GM18873 (cell line): Measurements from ENCODE around the gene TLX1.

ENCODE experiments used
- ATAC-seq: cut with Tn5 transposase; IDR thresholded peaks from one replicate; pipeline ENCODE4 v1.9.1; 2021; ENCODE audit warnings: mild to moderate bottlenecking, moderate library complexity, moderate number of reproducible peaks; ENCODE audit not compliant: unreplicated experiment, low FRiP score

Gene TLX1

DNA sequence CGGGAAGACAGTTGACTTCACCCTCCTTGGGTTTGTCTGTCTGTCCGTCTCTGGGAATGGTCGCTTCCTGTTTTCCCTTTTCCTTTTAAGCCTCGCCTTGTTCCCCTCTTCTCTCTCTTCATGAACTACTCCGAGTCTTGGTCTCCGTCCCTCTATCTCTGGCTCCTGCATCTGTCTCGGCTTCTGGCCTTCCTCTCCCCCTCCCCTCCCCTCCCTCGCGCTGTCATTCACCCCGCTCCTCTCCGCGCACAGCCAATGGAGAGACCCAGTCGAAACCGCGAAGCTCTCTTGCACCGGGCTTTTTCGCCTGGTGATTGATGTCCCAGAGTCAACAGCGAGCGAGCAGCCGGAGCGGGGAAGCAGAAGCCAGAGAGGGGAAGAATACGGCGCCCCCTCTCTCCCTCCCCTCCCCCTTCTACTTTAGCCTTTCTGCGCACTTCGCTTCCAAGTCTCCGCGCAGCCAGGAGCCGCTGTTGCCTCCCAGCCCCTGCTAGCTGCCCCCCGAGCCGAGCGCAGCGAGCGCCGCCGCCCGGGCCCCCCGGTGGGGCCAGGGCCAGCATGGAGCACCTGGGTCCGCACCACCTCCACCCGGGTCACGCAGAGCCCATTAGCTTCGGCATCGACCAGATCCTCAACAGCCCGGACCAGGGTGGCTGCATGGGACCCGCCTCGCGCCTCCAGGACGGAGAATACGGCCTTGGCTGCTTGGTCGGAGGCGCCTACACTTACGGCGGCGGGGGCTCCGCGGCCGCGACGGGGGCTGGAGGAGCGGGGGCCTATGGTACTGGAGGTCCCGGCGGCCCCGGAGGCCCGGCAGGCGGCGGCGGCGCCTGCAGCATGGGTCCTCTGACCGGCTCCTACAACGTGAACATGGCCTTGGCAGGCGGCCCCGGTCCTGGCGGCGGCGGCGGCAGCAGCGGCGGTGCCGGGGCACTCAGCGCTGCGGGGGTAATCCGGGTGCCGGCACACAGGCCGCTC is at the start of gene TLX1:
TSS of gene TLX1 (plus strand) at position 317 of the 978 bp plus-strand sequence. CDS start at position 559, 242 bp downstream.
- ATAC-seq: no peak

GRCh38 chr10:101085846-101086245 is 45.3 kb upstream of the TLX1 start:
- no peak for ATAC-seq

DNA sequence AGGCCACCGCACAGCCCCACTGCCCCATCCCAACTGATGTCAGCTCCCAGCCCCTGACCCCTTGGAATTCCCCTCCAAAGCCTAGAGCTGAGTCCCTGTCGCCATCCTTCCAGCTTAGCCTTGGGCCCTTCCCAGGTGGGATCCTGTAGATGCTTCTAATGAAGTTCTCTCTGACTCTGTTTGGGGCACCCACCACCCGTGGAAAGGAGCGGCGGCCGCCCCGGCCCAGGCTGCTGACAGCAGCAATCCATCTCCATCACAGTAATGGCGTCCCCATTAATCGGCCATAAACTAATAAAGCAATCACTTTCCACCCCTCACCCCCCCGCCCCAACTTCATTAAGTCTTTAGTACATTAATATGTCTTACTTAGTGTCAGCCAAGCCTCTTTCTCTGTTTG is 43.7 kb upstream of the TLX1 start:
- ATAC-seq: no peak

- ATAC-seq: no peak
Observed at GRCh38 chr10:101087965-101088364, 43.1 kb upstream of the TLX1 start.

DNA sequence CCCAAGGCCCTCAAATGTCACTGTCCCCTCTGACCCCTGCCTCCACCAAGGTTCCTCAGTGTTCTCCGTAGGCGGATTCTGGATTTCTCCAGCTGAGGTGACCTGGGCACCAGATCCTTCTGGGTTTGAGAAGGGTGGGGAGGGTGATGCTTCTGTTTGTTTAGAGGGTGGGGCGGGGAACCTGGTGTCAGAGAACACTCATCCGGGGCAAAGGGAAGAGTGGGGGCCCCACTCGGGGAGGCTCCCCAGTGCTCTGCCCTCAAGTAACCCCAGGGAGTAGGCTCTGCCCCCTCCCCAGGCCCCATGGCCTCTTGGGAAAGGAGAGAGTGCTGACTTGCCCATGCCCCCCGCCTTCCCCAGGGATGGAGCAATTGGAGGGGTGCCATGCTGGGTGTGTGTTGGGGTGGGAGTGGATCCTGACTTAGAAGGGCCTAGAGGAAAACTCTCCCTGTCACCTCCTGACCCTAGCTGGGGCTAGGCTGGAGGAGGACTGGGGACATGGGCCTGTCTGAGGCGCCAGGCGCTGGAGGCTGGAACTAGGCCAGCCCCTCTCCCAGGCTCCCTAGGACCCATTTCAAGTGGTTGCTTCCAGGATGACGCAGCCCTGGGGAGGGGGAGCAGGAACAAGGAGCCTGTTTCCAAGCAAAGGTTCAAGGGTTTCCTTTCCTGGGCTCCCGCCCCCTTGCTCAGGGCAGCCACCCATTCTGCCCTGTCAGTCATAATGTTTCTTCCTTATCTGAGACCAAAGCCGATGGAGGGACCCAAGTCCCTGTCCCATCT is 41.4 kb upstream of the TLX1 start:
- no peak for ATAC-seq

- ATAC-seq: no peak
Observed at GRCh38 chr10:101090597-101090996, 40.5 kb upstream of the TLX1 start.

- ATAC-seq: no peak
Observed at GRCh38 chr10:101091546-101092290, 39.4 kb upstream of the TLX1 start.

GRCh38 chr10:101092881-101093354 is 38.2 kb upstream of the TLX1 start:
- ATAC-seq: no peak

GRCh38 chr10:101094121-101094879 is 36.8 kb upstream of the TLX1 start:
- ATAC-seq: no peak

DNA sequence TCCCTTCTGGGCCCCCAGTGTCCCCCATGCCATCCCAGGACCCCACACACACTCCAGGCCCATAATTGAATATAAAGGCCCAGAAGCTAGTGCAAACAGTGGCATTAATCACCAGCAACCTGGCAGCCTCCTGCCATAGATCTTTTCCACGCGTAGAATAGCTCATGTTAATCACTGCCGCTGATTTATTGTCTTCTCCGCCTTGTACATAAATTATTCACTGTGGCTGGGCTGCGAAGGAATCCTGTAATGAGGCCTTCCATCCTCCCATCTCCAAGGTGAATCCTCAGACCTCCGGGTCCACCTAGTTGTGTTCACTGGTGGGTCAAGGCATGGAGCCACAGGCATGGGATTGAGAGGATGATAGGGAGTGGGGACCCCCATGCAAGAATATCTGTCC is 36.1 kb upstream of the TLX1 start:
- no peak for ATAC-seq

DNA sequence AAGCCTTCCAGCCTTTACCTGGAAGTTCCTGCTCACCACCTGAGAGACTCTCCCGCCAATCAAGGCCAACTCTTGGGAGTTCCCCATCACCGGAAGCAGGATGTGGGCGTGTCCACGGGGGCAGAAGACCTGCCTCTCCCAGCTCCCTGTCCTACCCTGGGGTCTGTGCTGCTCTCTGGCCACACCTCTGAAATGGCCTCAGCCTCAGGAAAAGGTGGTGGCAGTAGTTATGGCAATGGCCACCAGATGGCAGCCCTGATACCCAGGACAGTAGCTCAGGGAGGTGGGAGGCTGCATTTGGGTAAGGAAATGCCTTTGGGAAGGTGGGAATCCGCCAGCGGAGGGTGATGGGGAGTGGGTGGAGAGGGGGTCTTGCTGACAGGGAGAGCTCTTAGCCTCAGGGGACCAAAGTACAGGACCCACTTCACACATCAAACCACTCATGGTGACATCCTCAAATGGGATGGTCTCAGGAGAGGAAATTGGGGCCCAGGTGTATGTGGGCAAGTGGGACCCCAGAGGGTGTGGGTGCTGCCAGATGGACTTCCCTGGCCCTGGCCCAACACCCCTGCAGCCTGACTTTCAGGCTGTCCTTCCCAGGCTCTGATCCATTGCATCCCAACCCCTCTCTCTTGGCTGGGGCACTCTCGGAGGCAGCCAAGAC is 35.4 kb upstream of the TLX1 start:
- ATAC-seq: peak; percentile 66

GRCh38 chr10:101096378-101096777 is 34.7 kb upstream of the TLX1 start:
- no peak for ATAC-seq

GRCh38 chr10:101097881-101098280 is 33.2 kb upstream of the TLX1 start:
- ATAC-seq: no peak

DNA sequence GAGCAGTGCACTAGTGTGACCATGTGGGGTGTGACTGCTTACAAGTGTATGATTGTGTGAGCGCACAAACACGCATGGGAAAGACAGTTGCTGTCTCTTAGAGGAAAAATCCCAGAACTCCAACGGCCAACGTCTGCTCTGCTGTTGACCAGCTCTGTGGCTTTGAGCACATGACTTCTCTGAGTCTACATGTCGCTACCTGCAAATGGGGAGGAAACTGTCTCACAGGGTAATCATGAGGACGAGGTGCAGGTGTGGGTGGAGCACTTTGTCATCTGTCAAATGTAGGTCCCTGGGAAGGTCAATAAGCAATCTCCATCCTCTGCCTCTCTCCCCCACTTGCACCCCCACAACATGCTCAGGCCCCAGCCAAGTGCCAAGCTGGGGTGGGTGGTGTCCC is 31.2 kb upstream of the TLX1 start:
- ATAC-seq: no peak

GRCh38 chr10:101101372-101101881 is 29.7 kb upstream of the TLX1 start:
- ATAC-seq: no peak

- no peak for ATAC-seq
Observed at GRCh38 chr10:101103430-101103829, 27.7 kb upstream of the TLX1 start.

- ATAC-seq: no peak
Observed at GRCh38 chr10:101106351-101106750, 24.7 kb upstream of the TLX1 start.

DNA sequence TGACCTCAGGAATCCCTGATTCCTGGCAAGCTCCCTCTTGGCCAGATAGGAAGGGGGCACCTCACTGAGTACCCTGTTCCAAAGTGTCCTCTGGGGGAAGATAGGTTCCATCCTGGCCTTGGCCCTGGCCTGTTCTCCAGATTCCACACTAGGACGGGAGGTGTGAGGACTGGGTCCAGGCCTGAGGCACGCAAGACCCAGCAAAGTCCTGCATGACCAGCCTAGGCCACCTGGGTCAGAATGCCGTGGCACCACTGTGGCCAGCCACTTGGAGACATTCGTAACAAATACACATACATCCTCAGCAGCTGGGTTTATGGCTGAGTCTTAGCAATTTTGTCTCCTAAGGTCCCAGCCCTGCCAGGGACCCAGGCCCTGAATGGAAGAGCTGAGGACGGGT is 23.3 kb upstream of the TLX1 start:
- no peak for ATAC-seq

DNA sequence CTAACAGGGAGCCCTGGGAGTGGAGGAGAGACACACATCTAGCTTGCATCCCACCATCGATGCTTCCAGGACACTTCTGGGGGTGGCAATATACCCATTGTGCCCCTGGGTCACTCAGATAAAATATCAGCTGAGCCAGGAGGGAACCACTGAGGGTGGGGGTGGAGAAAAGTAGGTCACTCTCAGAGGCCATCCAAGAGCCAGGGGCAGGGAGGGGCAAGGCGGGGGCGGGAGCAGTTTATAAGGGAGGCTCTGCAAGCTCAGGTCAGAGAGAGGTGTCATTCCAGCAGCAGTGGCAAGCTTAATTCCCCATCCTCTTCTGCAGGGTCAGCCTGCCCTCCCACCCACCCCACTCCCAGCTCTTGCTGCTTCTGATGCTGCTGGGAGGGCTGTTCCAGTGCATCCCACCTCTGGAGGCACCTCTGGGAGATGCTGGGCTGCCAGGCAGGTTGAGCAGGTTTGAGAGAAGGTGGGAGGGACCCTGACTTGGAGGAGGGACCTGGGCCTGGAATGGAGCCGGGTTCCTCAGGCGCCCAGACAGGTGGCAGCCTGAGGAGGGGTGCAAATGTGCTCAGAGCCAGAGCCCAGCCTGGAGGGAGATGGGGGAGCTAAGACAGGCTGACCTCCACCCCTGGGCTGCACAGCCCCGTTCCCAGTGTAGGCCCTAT is 20.1 kb upstream of the TLX1 start:
- no peak for ATAC-seq
